Activated naive CD8-positive, alpha-beta T cell treated with anti-CD3 and anti-CD28 coated beads for 36 hours (primary cell): Measurements from ENCODE around the gene CCT7. TPM values are rescaled to one million over a fixed set of nuclear protein-coding genes. Genes with fewer than 3 reads are reported as not detected.
A peak's percentile ranks its signal among the peaks of the same experiment; 100 is the strongest.

Experiments used
- DNase-seq: peaks from one replicate; pipeline ENCODE4 v3.0.0; 2021
- H3K27ac Mint-ChIP-seq: one replicate; pipeline ENCODE4 v1.8.0; 2022; ENCODE audit warnings: mild to moderate bottlenecking, moderate library complexity, mixed read lengths
- H3K27me3 Mint-ChIP-seq: one replicate; pipeline ENCODE4 v1.8.0; 2022; ENCODE audit warnings: mild to moderate bottlenecking, mixed read lengths
- H3K36me3 Mint-ChIP-seq: one replicate; pipeline ENCODE4 v1.8.0; 2021; ENCODE audit warnings: mild to moderate bottlenecking, mixed read lengths
- H3K4me1 Mint-ChIP-seq: one replicate; pipeline ENCODE4 v1.8.0; 2021; ENCODE audit warnings: mixed read lengths
- H3K4me3 Mint-ChIP-seq: one replicate; pipeline ENCODE4 v1.8.0; 2022; ENCODE audit warnings: mild to moderate bottlenecking, moderate library complexity, mixed read lengths
- H3K9me3 Mint-ChIP-seq: one replicate; pipeline ENCODE4 v1.8.0; 2022; ENCODE audit warnings: mixed read lengths
- total RNA-seq, 2 experiments: library from RNA; stranded (reverse); gene quantifications; one replicate each; pipeline ENCODE4 v1.2.3, GENCODE V29; 2021

Gene CCT7
- total RNA-seq, 2 experiments from 2014 or later = 719 to 732 TPM

GRCh38 chr2:73238149-73238548, 4.0 kb downstream of the CCT7 start:
- no peak overlapping the region for H3K27ac Mint-ChIP-seq

DNA sequence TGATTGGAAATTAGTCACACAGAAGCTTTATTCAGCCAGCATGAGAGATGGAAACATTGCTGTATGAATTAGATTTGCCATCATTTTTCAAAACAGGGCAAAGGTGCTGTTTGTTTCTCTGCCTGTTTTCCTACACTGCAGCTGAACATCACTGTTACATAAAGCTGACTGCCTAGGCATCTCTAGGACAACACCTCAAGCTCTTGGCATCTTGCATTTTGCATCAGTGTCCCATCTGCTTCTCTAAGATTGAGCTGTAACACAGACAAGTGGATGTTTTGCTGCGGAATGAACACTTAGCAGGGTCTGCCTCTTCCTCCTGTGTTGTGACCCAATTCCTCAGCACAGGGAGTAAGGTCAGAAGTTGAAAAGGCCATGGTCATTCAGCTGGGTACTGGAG, 4.9 kb downstream of the CCT7 start:
- peaks cover 35% of the 10 kb centered on the region for H3K4me1 Mint-ChIP-seq
- no peak overlapping the region for H3K4me3 Mint-ChIP-seq
- no peaks in the 10 kb centered on the region for H3K27me3 Mint-ChIP-seq
- no peaks in the 10 kb centered on the region for H3K9me3 Mint-ChIP-seq
- DNase-seq = no peak
- H3K27ac Mint-ChIP-seq = peak overlapping the region; percentile 25
- peaks cover 47% of the 10 kb centered on the region for H3K36me3 Mint-ChIP-seq

More at GRCh38 chr2:73238149-73238548, 4.0 kb downstream of the CCT7 start:
- no peaks in the 10 kb centered on the region for H3K27me3 Mint-ChIP-seq
- peaks cover 45% of the 10 kb centered on the region for H3K36me3 Mint-ChIP-seq
- no peaks in the 10 kb centered on the region for H3K9me3 Mint-ChIP-seq
- no peak for DNase-seq
- H3K4me3 Mint-ChIP-seq = peak overlapping the region; percentile 14
- H3K4me1 Mint-ChIP-seq = peaks cover 35% of the 10 kb centered on the region

GRCh38 chr2:73239776-73240175, 5.7 kb downstream of the CCT7 start:
- no peaks in the 10 kb centered on the region for H3K9me3 Mint-ChIP-seq
- H3K27me3 Mint-ChIP-seq = no peaks in the 10 kb centered on the region
- H3K4me3 Mint-ChIP-seq = no peak overlapping the region
- no peak for DNase-seq
- H3K4me1 Mint-ChIP-seq = peaks cover 42% of the 10 kb centered on the region
- H3K36me3 Mint-ChIP-seq = peaks cover 44% of the 10 kb centered on the region
- peak overlapping the region; percentile 60 for H3K27ac Mint-ChIP-seq

- H3K4me1 Mint-ChIP-seq = peaks cover 17% of the 10 kb centered on the region
- H3K27me3 Mint-ChIP-seq = no peaks in the 10 kb centered on the region
- no peak overlapping the region for H3K4me3 Mint-ChIP-seq
- H3K36me3 Mint-ChIP-seq = peaks cover 22% of the 10 kb centered on the region
- H3K27ac Mint-ChIP-seq = peak overlapping the region; percentile 41
- H3K9me3 Mint-ChIP-seq = no peaks in the 10 kb centered on the region
- no peak for DNase-seq
Observed at GRCh38 chr2:73243884-73244570, 9.9 kb downstream of the CCT7 start.

- H3K27me3 Mint-ChIP-seq = no peaks in the 10 kb centered on the region
- H3K4me1 Mint-ChIP-seq = peaks cover 12% of the 10 kb centered on the region
- no peaks in the 10 kb centered on the region for H3K9me3 Mint-ChIP-seq
- peaks cover 22% of the 10 kb centered on the region for H3K36me3 Mint-ChIP-seq
- no peak for DNase-seq
- peak overlapping the region; percentile 41 for H3K27ac Mint-ChIP-seq
- no peak overlapping the region for H3K4me3 Mint-ChIP-seq
Observed at GRCh38 chr2:73244580-73244979, 10.5 kb downstream of the CCT7 start.

DNA sequence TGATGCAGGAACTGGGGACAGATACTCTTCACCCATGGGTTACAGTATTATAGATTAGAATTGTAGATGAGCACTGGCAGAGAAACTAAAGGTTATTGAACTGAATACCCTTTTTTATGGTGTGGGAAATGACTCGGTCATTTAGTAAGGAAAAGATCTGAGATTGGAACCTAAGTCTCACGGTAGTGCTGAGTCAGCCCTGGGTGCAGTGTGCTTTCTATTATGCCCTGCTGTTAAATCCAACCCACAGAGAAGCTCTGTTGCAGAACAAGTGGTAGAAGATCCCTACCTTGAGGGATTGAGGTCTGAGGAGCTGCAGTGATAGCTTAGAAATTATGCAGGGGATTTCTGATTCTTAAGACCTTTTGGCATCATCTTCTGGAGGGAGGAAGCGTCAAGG, 12.7 kb downstream of the CCT7 start:
- Mint-ChIP-seq H3K27me3 (no peaks in the 10 kb centered on the region), H3K27ac (peak overlapping the region; percentile 2), H3K9me3 (no peaks in the 10 kb centered on the region), H3K4me1 (peaks cover 10% of the 10 kb centered on the region), H3K4me3 (no peak overlapping the region), H3K36me3 (peaks cover 33% of the 10 kb centered on the region)
- DNase-seq = no peak

DNA sequence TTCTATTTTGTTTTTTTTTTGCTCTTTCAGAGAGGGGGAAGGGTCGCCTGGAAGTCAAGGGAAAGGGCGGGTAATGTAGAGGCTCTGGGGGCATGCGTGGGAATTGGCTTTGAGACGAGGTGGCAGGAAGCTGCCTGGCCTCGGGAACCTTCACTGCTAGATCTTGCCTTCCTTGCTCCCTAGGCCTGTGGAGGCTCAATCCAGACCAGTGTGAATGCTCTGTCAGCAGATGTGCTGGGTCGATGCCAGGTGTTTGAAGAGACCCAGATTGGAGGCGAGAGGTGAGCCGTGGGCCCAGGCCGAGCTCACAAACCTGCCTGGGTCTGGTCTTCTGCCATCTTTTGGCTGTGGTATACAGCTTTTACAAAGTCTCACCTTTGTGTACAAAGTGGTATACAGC, 15.5 kb downstream of the CCT7 start:
- no peak overlapping the region for H3K4me3 Mint-ChIP-seq
- H3K27me3 Mint-ChIP-seq = no peaks in the 10 kb centered on the region
- H3K4me1 Mint-ChIP-seq = peaks cover 6% of the 10 kb centered on the region
- H3K36me3 Mint-ChIP-seq = peaks cover 34% of the 10 kb centered on the region
- H3K27ac Mint-ChIP-seq = no peak overlapping the region
- no peak for DNase-seq
- no peaks in the 10 kb centered on the region for H3K9me3 Mint-ChIP-seq

GRCh38 chr2:73250872-73251846, 17.1 kb downstream of the CCT7 start:
- H3K36me3 Mint-ChIP-seq = peaks cover 34% of the 10 kb centered on the region
- H3K27me3 Mint-ChIP-seq = no peaks in the 10 kb centered on the region
- H3K4me1 Mint-ChIP-seq = peaks cover 3% of the 10 kb centered on the region
- no peak for DNase-seq
- H3K27ac Mint-ChIP-seq = peak overlapping the region; percentile 22
- H3K4me3 Mint-ChIP-seq = no peak overlapping the region
- H3K9me3 Mint-ChIP-seq = no peaks in the 10 kb centered on the region

DNA sequence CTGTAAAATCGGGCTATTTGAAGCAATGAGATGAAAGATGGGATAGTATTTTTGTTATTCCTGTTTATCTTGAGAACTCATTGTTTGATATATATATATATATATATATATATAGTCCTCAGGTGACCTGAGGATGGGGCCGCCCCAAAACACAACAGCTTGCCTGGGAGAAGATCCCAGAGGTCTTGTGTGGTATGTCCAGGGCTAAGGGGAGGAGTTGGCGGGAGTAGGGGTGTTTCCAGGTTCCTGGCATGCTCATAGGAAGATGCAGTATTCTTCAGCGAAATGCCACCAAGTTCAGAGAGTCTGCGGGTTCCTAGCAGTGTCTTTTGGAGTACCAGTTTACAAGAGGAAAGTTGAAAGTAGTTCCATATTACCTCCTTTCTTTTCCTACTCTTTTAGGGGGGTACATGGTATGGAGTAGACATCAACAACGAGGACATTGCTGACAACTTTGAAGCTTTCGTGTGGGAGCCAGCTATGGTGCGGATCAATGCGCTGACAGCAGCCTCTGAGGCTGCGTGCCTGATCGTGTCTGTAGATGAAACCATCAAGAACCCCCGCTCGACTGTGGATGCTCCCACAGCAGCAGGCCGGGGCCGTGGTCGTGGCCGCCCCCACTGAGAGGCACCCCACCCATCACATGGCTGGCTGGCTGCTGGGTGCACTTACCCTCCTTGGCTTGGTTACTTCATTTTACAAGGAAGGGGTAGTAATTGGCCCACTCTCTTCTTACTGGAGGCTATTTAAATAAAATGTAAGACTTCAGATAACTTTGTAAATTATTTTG, 18.3 kb downstream of the CCT7 start:
- Mint-ChIP-seq H3K4me1 (peaks cover 3% of the 10 kb centered on the region), H3K27me3 (no peaks in the 10 kb centered on the region), H3K4me3 (no peak overlapping the region), H3K9me3 (no peaks in the 10 kb centered on the region), H3K27ac (no peak overlapping the region), H3K36me3 (peaks cover 25% of the 10 kb centered on the region)
- DNase-seq = no peak

GRCh38 chr2:73253400-73253799, 19.3 kb downstream of the CCT7 start:
- Mint-ChIP-seq H3K27me3 (no peaks in the 10 kb centered on the region), H3K4me1 (peaks cover 3% of the 10 kb centered on the region), H3K27ac (peak overlapping the region; percentile 48), H3K9me3 (no peaks in the 10 kb centered on the region), H3K4me3 (no peak overlapping the region), H3K36me3 (peaks cover 22% of the 10 kb centered on the region)
- DNase-seq = no peak

DNA sequence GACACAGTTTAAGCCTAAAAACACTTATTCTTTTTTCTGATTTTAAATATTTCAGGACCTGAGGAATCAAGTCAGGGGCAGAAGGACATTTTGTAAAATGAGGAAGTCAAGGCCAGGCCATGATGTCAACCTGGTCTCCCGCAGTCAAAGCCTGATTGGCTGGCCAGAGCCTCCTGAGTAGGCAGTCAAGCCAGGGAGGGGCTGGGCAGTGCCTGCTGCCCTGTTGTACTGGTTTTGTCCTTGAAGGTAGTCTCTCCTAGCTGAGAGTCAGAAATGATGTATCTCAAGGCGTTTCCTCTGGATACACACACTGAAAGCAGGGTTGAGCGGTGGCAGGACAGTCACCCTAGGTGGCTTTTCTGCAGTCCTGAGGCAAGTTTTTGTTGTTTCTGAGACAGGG, 19.8 kb downstream of the CCT7 start:
- Mint-ChIP-seq H3K36me3 (peaks cover 22% of the 10 kb centered on the region), H3K27ac (peak overlapping the region; percentile 48), H3K9me3 (no peaks in the 10 kb centered on the region), H3K4me1 (peaks cover 3% of the 10 kb centered on the region), H3K4me3 (no peak overlapping the region), H3K27me3 (no peaks in the 10 kb centered on the region)
- no peak for DNase-seq

DNA sequence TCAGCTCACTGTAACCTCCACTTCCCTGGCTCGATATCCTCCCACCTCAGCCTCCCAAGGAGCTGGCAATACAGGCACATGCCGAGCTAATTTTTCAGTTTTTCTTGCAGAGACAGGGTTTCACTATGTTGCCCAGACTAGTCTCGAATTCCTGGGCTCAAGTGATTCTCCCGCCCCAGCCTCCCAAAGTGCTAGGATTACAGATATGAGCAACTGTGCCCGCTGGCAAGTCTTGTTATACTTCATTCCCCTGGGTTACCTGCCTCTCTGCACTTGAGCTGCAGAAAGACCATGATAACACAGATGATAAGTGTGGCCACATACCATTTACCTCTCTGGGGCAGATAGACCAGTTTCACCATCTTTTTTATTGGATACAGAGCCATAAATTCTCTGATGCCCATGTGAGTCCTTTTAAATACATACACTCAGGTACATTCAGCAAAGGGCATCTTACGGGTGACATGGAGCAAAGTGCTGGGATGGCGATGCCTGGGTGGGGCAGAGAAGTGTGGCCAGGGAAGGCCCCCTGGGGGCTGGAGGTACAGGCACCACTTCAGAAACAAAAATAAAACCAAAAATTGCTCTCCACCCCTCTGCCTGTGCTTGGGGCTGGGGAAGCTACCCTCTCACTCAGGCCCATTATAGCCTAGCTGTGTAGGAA, 20.4 kb downstream of the CCT7 start:
- Mint-ChIP-seq H3K4me3 (no peak overlapping the region), H3K9me3 (no peaks in the 10 kb centered on the region), H3K4me1 (peaks cover 3% of the 10 kb centered on the region), H3K27me3 (no peaks in the 10 kb centered on the region), H3K36me3 (peaks cover 22% of the 10 kb centered on the region), H3K27ac (peak overlapping the region; percentile 29)
- DNase-seq = no peak

DNA sequence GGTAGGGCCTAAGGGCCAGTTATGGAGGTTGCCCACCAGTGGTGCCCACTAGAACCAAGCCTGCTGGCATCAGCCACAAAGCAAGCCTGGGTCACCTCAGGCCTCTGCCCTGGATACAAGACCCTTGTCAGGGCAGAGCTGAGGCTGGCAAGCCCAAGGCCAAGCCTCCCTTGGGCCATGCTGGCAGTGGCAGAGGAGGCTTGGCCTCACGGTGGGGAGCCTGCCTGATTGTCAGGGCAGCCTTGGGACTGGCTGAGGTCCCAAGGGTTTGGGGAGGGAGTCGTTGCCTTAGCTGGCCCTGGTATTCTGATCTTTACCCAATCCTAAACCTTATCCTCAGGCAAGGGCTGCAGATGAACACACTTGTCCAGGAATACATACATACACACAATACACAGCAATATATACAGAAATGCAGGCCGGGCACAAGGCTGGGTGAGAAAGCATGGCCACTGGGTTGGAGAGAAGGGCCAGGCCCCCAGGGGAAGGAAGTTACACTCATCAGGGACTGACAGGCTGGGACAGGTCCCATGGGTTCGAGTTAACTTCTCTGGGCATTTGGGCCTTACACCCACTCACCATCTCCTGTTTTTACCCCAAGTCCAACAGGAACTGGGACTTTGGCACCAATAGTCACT, 21.0 kb downstream of the CCT7 start:
- Mint-ChIP-seq H3K27ac (peak overlapping the region; percentile 12), H3K4me1 (peaks cover 3% of the 10 kb centered on the region), H3K36me3 (peaks cover 17% of the 10 kb centered on the region), H3K4me3 (no peak overlapping the region), H3K9me3 (no peaks in the 10 kb centered on the region), H3K27me3 (no peaks in the 10 kb centered on the region)
- DNase-seq = no peak
